Mesendoderm (in vitro differentiated cells): ENCODE results near the gene CTR9.

Experiments used
- DNase-seq: peaks from one replicate; pipeline ENCODE4 v3.0.0; 2013
- H2AK5ac ChIP-seq: 2 replicates; pipeline ENCODE4 v1.6.1; 2013; ENCODE audit warnings: low read length, inconsistent platforms
- H2BK120ac ChIP-seq: 2 replicates; pipeline ENCODE4 v1.6.1; 2013; ENCODE audit warnings: low read depth, mild to moderate bottlenecking, low read length, moderate library complexity, mixed read lengths
- H2BK15ac ChIP-seq: replicated peaks from 2 replicates; pipeline ENCODE4 v1.6.1; 2013; ENCODE audit warnings: low read depth, mild to moderate bottlenecking, moderate library complexity
- H2BK5ac ChIP-seq: 2 replicates; pipeline ENCODE4 v1.6.1; 2013; ENCODE audit warnings: low read length, inconsistent platforms
- H3K18ac ChIP-seq: 2 replicates; pipeline ENCODE4 v1.6.1; 2013; ENCODE audit warnings: mild to moderate bottlenecking, low read length, mixed read lengths
- H3K23ac ChIP-seq: one replicate; pipeline ENCODE4 v1.6.1; 2013; ENCODE audit warnings: low read length
- H3K27ac ChIP-seq: 2 replicates; pipeline ENCODE4 v1.5.1; 2013; ENCODE audit warnings: low read depth, mild to moderate bottlenecking, inconsistent platforms, low read length, moderate library complexity
- H3K27me3 ChIP-seq: 2 replicates; pipeline ENCODE4 v1.6.1; 2013; ENCODE audit warnings: low read length, control low read depth, mild to moderate bottlenecking, inconsistent platforms; ENCODE audit not compliant: insufficient read depth, poor library complexity
- H3K36me3 ChIP-seq: 2 replicates; pipeline ENCODE4 v1.6.1; 2013; ENCODE audit warnings: low read length, inconsistent platforms; ENCODE audit not compliant: control insufficient read depth, insufficient read depth
- H3K4ac ChIP-seq: one replicate; pipeline ENCODE4 v1.6.1; 2013; ENCODE audit warnings: low read depth, mild to moderate bottlenecking, low read length, moderate library complexity
- H3K4me1 ChIP-seq: 2 replicates; pipeline ENCODE4 v1.6.1; 2013; ENCODE audit warnings: low read depth, low read length, inconsistent platforms; ENCODE audit not compliant: control insufficient read depth
- H3K4me2 ChIP-seq: 2 replicates; pipeline ENCODE4 v1.6.1; 2013; ENCODE audit warnings: low read length
- H3K4me3 ChIP-seq: 2 replicates; pipeline ENCODE4 v1.5.1; 2013; ENCODE audit warnings: mild to moderate bottlenecking, low read length
- H3K56ac ChIP-seq: one replicate; pipeline ENCODE4 v1.6.1; 2013; ENCODE audit warnings: low read length
- H3K79me1 ChIP-seq: 2 replicates; pipeline ENCODE4 v1.6.1; 2013; ENCODE audit warnings: low read length, inconsistent platforms
- H3K79me2 ChIP-seq: 2 replicates; pipeline ENCODE4 v1.6.1; 2013; ENCODE audit warnings: mild to moderate bottlenecking, low read length; ENCODE audit not compliant: control insufficient read depth, insufficient read depth
- H3K9ac ChIP-seq: 2 replicates; pipeline ENCODE4 v1.6.1; 2013; ENCODE audit warnings: low read length, inconsistent platforms
- H4K5ac ChIP-seq: one replicate; pipeline ENCODE4 v1.6.1; 2013; ENCODE audit warnings: low read length
- H4K8ac ChIP-seq: one replicate; pipeline ENCODE4 v1.6.1; 2013; ENCODE audit warnings: low read depth, mild to moderate bottlenecking, control low read depth, low read length, moderate library complexity
- whole genome bisulfite sequencing: extraction: QIAGEN DNeasy Blood & Tissue Kit; methylation state at CpG from one replicate; pipeline ENCODE4 v1.1.7; 2013; ENCODE audit warnings: low lambda C conversion rate, missing lambda C conversion rate; ENCODE audit not compliant: insufficient coverage; ENCODE audit errors: extremely low coverage; 5-methylcytosine and 5-hydroxymethylcytosine counted together

Gene CTR9

GRCh38 chr11:10778217-10778970 is 27.3 kb downstream of the CTR9 start:
- Histone ChIP-seq H3K79me1 (no peaks in the 10 kb centered on the region), H3K79me2 (no peaks in the 10 kb centered on the region), H4K5ac (no peak overlapping the region), H3K4me1 (no peaks in the 10 kb centered on the region), H3K56ac (no peak overlapping the region), H3K4me2 (no peak overlapping the region), H2BK5ac (no peak overlapping the region), H3K4me3 (no peak overlapping the region), H3K9ac (no peak overlapping the region), H3K36me3 (peaks cover 8% of the 10 kb centered on the region), H2AK5ac (no peak overlapping the region), H3K23ac (no peak overlapping the region), H3K4ac (no peak overlapping the region), H2BK120ac (no peak overlapping the region), H3K27ac (no peak overlapping the region), H2BK15ac (no peak overlapping the region), H4K8ac (no peak overlapping the region), H3K18ac (no peak overlapping the region), H3K27me3 (no peaks in the 10 kb centered on the region)
- no CpG with 5 or more reads among the region's 13 CpGs for WGBS
- DNase-seq = no peak

DNA sequence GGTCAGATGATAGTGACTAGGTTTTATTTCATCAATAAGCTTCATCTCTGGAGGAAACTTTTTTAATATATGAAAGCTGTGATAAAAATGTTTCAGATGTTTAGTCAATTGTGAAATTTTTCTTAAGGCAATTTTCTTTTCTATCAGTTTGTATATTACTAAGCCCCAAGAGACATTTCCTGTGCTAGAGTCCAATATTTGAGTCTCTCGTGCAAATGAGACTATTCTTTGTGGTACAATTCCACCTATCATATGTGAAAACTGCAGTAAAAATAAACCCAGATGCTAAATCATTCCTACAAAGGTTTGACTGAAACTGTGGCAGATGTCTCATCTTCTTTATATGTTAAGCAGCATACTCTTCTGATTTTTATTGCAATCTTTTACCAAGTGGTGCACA is 28.0 kb downstream of the CTR9 start:
- H4K5ac ChIP-seq = no peak overlapping the region
- no peak overlapping the region for H3K4me3 ChIP-seq
- H3K18ac ChIP-seq = no peak overlapping the region
- no peak overlapping the region for H2AK5ac ChIP-seq
- no peak overlapping the region for H2BK120ac ChIP-seq
- H3K4me1 ChIP-seq = no peaks in the 10 kb centered on the region
- no peak overlapping the region for H3K4ac ChIP-seq
- H3K56ac ChIP-seq = no peak overlapping the region
- no peak overlapping the region for H3K4me2 ChIP-seq
- DNase-seq = no peak
- peaks cover 8% of the 10 kb centered on the region for H3K36me3 ChIP-seq
- no peaks in the 10 kb centered on the region for H3K27me3 ChIP-seq
- H4K8ac ChIP-seq = no peak overlapping the region
- no CpG with 5 or more reads among the region's 1 CpG for WGBS
- H3K23ac ChIP-seq = no peak overlapping the region
- H3K79me1 ChIP-seq = no peaks in the 10 kb centered on the region
- no peak overlapping the region for H2BK15ac ChIP-seq
- no peaks in the 10 kb centered on the region for H3K79me2 ChIP-seq
- no peak overlapping the region for H3K9ac ChIP-seq
- H2BK5ac ChIP-seq = no peak overlapping the region
- H3K27ac ChIP-seq = no peak overlapping the region

GRCh38 chr11:10780040-10780439 is 29.0 kb downstream of the CTR9 start:
- Histone ChIP-seq H3K79me1 (no peaks in the 10 kb centered on the region), H2BK120ac (no peak overlapping the region), H3K4me1 (peaks cover under 1% of the 10 kb centered on the region), H4K8ac (no peak overlapping the region), H4K5ac (no peak overlapping the region), H3K9ac (no peak overlapping the region), H3K79me2 (no peaks in the 10 kb centered on the region), H2BK5ac (no peak overlapping the region), H3K56ac (no peak overlapping the region), H2AK5ac (no peak overlapping the region), H3K27ac (no peak overlapping the region), H3K18ac (no peak overlapping the region), H3K4ac (no peak overlapping the region), H3K27me3 (no peaks in the 10 kb centered on the region), H3K4me3 (no peak overlapping the region), H3K36me3 (peaks cover 4% of the 10 kb centered on the region), H3K4me2 (no peak overlapping the region), H3K23ac (no peak overlapping the region), H2BK15ac (no peak overlapping the region)
- DNase-seq = peak; percentile 19
- no CpG with 5 or more reads among the region's 2 CpGs for WGBS

DNA sequence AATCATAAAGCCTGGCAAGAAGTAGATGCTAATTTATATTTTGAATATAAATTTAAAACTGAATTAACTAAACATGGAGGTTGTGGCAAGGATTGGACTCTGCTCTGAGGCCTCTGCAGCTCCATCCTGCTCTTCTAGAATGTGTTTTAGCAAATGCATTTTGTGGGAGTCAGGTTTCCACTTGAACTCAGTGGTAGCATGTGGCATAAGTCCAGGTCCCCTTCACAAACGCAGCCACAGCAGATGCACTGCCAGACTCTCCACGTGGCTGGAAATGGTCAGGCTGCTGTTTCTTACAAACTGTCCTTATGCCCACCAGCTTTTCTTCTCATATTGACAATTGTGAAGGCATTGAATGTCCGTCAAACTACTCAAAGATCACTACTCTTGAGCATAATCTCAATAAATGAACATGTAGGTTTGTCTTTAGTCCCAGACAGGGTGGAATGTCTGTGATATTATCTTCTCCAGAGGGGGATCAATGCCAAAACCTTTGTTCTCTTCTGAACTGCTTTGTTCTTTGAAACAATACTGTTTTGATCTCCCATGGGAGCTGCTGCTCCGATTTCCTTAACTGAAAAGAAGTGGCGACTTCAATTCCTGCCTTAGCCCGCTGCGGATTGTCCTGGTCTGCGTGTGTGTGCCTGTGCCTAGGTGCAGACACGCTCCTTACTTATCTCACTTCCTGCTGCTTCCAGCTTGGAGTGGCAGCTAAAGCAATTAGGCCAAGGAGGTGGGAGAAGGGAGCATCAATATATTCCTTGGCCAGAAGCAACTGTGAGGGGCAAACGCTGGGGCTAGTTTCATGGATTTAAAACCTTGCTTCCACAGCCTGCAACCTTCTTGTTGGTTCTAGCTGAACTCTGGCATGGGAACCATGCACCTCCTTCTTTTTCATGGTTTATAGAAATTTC is 33.4 kb downstream of the CTR9 start:
- Histone ChIP-seq H3K4ac (no peak overlapping the region), H3K23ac (no peak overlapping the region), H3K4me2 (no peak overlapping the region), H3K4me3 (no peak overlapping the region), H3K27me3 (no peaks in the 10 kb centered on the region), H3K18ac (peak overlapping the region; percentile 42), H3K27ac (no peak overlapping the region), H2BK15ac (peak overlapping the region; percentile 61), H2BK5ac (no peak overlapping the region), H3K79me1 (no peaks in the 10 kb centered on the region), H4K8ac (no peak overlapping the region), H2AK5ac (no peak overlapping the region), H3K36me3 (no peaks in the 10 kb centered on the region), H2BK120ac (no peak overlapping the region), H4K5ac (no peak overlapping the region), H3K4me1 (peaks cover 6% of the 10 kb centered on the region), H3K9ac (no peak overlapping the region), H3K79me2 (no peaks in the 10 kb centered on the region), H3K56ac (no peak overlapping the region)
- whole genome bisulfite sequencing = no CpG with 5 or more reads among the region's 10 CpGs
- DNase-seq = peak; percentile 85

GRCh38 chr11:10785146-10785474 is 34.1 kb downstream of the CTR9 start:
- Histone ChIP-seq H3K56ac (peak overlapping the region; percentile 36), H2BK5ac (no peak overlapping the region), H3K4ac (no peak overlapping the region), H3K79me1 (no peaks in the 10 kb centered on the region), H3K36me3 (no peaks in the 10 kb centered on the region), H3K79me2 (no peaks in the 10 kb centered on the region), H2BK120ac (no peak overlapping the region), H3K4me2 (no peak overlapping the region), H3K18ac (no peak overlapping the region), H2BK15ac (no peak overlapping the region), H3K27ac (no peak overlapping the region), H2AK5ac (no peak overlapping the region), H3K23ac (no peak overlapping the region), H3K4me1 (peaks cover 6% of the 10 kb centered on the region), H3K9ac (no peak overlapping the region), H4K8ac (no peak overlapping the region), H3K27me3 (no peaks in the 10 kb centered on the region), H4K5ac (no peak overlapping the region), H3K4me3 (no peak overlapping the region)
- DNase-seq = peak; percentile 45
- no CpG with 5 or more reads among the region's 4 CpGs for WGBS
